Gastrocnemius medialis (tissue), 4 donors: ENCODE data around the gene AGAP3.

Experiments
- POLR2A ChIP-seq, 2 donors: fragments of 450-650 bp; IDR thresholded peaks; one replicate each; pipeline ENCODE4 v1.6.1; 2017; ENCODE audit warnings: antibody characterized with exemption in 2 of 2, mild to moderate bottlenecking in 2 of 2, moderate library complexity in 2 of 2
- TF ChIP-seq, protein P1 (sequence below), 5 experiments: fragments of 450-650 bp in 3 of 5; fragments of 200-600 bp in 2 of 5; sonication (generic) in 2 of 5; IDR thresholded peaks in 4 of 5; conservative IDR thresholded peaks in 1 of 5; 1 replicate in 4 of 5; 2 replicates in 1 of 5; pipeline ENCODE4 v1.5.1; 2016 to 2019; ENCODE audit warnings: antibody characterized with exemption in 5 of 5, mild to moderate bottlenecking in 3 of 5, moderate library complexity in 3 of 5

DNA sequence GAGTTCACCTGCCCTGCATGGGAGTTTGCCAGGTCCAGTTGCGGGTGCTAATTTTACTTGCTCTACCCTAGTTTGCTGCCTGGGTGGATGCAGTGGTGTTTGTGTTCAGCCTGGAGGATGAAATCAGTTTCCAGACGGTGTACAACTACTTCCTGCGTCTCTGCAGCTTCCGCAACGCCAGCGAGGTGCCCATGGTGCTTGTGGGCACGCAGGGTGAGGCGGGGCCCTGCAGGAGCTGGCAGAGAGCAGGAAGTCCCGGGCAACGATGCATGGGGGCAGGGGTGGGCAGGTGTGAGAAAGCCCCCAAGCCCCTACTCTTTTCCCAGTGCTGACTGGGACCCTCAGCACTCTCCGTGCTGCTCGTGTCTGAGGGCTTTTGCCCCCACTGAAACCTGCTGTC lies 31.3 kb downstream of the AGAP3 start:
- TF ChIP-seq, protein P1, sequence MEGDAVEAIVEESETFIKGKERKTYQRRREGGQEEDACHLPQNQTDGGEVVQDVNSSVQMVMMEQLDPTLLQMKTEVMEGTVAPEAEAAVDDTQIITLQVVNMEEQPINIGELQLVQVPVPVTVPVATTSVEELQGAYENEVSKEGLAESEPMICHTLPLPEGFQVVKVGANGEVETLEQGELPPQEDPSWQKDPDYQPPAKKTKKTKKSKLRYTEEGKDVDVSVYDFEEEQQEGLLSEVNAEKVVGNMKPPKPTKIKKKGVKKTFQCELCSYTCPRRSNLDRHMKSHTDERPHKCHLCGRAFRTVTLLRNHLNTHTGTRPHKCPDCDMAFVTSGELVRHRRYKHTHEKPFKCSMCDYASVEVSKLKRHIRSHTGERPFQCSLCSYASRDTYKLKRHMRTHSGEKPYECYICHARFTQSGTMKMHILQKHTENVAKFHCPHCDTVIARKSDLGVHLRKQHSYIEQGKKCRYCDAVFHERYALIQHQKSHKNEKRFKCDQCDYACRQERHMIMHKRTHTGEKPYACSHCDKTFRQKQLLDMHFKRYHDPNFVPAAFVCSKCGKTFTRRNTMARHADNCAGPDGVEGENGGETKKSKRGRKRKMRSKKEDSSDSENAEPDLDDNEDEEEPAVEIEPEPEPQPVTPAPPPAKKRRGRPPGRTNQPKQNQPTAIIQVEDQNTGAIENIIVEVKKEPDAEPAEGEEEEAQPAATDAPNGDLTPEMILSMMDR (IDR thresholded peaks at IDR 0.05 in 4 of 5, conservative IDR thresholded peaks at IDR 0.05 in 1 of 5): no peak
- no peak for TF ChIP-seq POLR2A (IDR thresholded peaks at IDR 0.05)
